WTC11 (cell line): ENCODE measurements around the gene TACC2. TPM values are rescaled to one million over a fixed set of nuclear protein-coding genes. Genes with fewer than 3 reads are reported as not detected.

ENCODE experiments used
- ATAC-seq: fragments of 200-7000 bp; cut with Tn5 transposase; 2 replicates; pipeline ENCODE4 v1.10.0; 2021; ENCODE audit warnings: mild to moderate bottlenecking, moderate library complexity
- CTCF ChIA-PET: fragments of 300-600 bp; sonication (Branson Sonifier 250); formaldehyde crosslinking; loops from one replicate; lab custom pipeline; 2021; ENCODE audit warnings: antibody characterized with exemption; lab: Charles Lee
- POLR2A ChIA-PET: fragments of 350-600 bp; sonication (Branson Sonifier 250); formaldehyde crosslinking; loops from one replicate; lab custom pipeline; 2021; ENCODE audit warnings: antibody characterized with exemption; lab: Charles Lee
- DNase-seq: peaks from one replicate; pipeline ENCODE4 v3.0.0; 2021; ENCODE audit warnings: low spot score
- H3K27ac Mint-ChIP-seq: 2 replicates; pipeline ENCODE4 v1.8.0; 2021; ENCODE audit warnings: mixed read lengths
- H3K27me3 Mint-ChIP-seq: 2 replicates; pipeline ENCODE4 v1.8.0; 2021; ENCODE audit warnings: low read depth, mild to moderate bottlenecking, moderate library complexity, mixed read lengths
- H3K36me3 Mint-ChIP-seq: 2 replicates; pipeline ENCODE4 v1.8.0; 2021; ENCODE audit warnings: mixed read lengths
- H3K4me1 Mint-ChIP-seq: 2 replicates; pipeline ENCODE4 v1.8.0; 2022; ENCODE audit warnings: mixed read lengths
- H3K4me3 Mint-ChIP-seq: 2 replicates; pipeline ENCODE4 v1.8.0; 2021; ENCODE audit warnings: mild to moderate bottlenecking, moderate library complexity, mixed read lengths
- H3K9me3 Mint-ChIP-seq: 2 replicates; pipeline ENCODE4 v1.8.0; 2021; ENCODE audit warnings: mixed read lengths
- ATF1 ChIP-seq: sonication (generic); formaldehyde crosslinking; IDR thresholded peaks from 2 replicates; pipeline ENCODE4 v1.8.1; 2023; ENCODE audit warnings: mild to moderate bottlenecking, moderate library complexity, missing genetic modification reagents
- CBFB ChIP-seq: sonication (generic); formaldehyde crosslinking; IDR thresholded peaks from 2 replicates; pipeline ENCODE4 v1.8.1; 2022; ENCODE audit warnings: mild to moderate bottlenecking, low read depth, missing genetic modification reagents
- CREM ChIP-seq: sonication (generic); formaldehyde crosslinking; IDR thresholded peaks from 2 replicates; pipeline ENCODE4 v1.8.1; 2022; ENCODE audit warnings: mild to moderate bottlenecking, missing genetic modification reagents, moderate library complexity
- ELF4 ChIP-seq: sonication (generic); formaldehyde crosslinking; IDR thresholded peaks from 2 replicates; pipeline ENCODE4 v1.8.1; 2022; ENCODE audit warnings: low read depth, mild to moderate bottlenecking, moderate library complexity, missing genetic modification reagents
- GTF2I ChIP-seq: fragments of 250-450 bp; sonication (Bioruptor Pico); conservative IDR thresholded peaks from 2 replicates; pipeline ENCODE4 v1.4.0; 2021; ENCODE audit warnings: mild to moderate bottlenecking
- NFATC4 ChIP-seq: fragments of 250-450 bp; sonication (Bioruptor Pico); IDR thresholded peaks from 2 replicates; pipeline ENCODE4 v1.9.0; 2021; ENCODE audit warnings: mild to moderate bottlenecking
- RORB ChIP-seq: fragments of 250-450 bp; sonication (Bioruptor Pico); IDR thresholded peaks from 2 replicates; pipeline ENCODE4 v1.9.0; 2021; ENCODE audit warnings: mild to moderate bottlenecking
- SMAD3 ChIP-seq: sonication (generic); formaldehyde crosslinking; IDR thresholded peaks from 2 replicates; pipeline ENCODE4 v1.8.0; 2022; ENCODE audit warnings: missing genetic modification reagents, mild to moderate bottlenecking, borderline replicate concordance
- TCF7 ChIP-seq: sonication (generic); formaldehyde crosslinking; IDR thresholded peaks from 2 replicates; pipeline ENCODE4 v1.8.0; 2022; ENCODE audit warnings: mild to moderate bottlenecking, low read depth, missing genetic modification reagents, moderate library complexity
- total RNA-seq: library from RNA; stranded (reverse); gene quantifications from 3 replicates; pipeline ENCODE4 v1.2.3, GENCODE V29; 2021
- TF ChIP-seq, protein P1 (sequence below): sonication (generic); formaldehyde crosslinking; IDR thresholded peaks from 2 replicates; pipeline ENCODE4 v1.8.0; 2022; ENCODE audit warnings: missing genetic modification reagents
- TF ChIP-seq, protein P2 (sequence below): fragments of 250-450 bp; sonication (Bioruptor Pico); IDR thresholded peaks from 2 replicates; pipeline ENCODE4 v2.1.2; 2022; ENCODE audit warnings: mild to moderate bottlenecking, moderate library complexity
- TF ChIP-seq, protein P3 (sequence below): sonication (generic); formaldehyde crosslinking; IDR thresholded peaks from 2 replicates; pipeline ENCODE4 v1.8.0; 2023; ENCODE audit warnings: missing genetic modification reagents, mild to moderate bottlenecking, borderline replicate concordance

The TACC2 gene
- total RNA-seq, 1 experiment from 2014 or later, result 28.9 TPM

DNA sequence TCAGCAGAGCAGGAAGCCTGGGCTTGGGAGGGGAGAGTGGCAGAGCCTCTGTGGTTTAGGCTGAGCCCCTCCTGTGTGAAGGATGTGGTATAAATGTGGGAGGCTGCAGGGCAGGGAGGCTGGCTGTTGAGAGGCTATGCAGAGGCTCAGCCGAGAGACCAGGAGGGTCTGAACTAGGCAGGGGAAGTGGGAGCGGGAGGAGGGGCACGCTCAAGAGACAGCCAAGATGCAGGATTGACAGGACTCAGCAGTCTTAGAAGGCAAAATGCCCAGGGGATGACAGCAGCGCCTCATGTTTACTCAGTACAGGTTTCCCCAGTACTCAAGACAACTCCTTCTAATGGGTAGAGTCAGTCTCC is 306.5 kb downstream of the TACC2 start:
- CTCF ChIA-PET, result interaction anchor here (1.1 kb wide), 1 partner anchor 16 kb away, joined by 5 read pairs; no protein-coding TSS in a partner anchor
- peaks cover 3% of the 10 kb centered on the region; the same call in 1 of the 2 replicates for H3K9me3 Mint-ChIP-seq
- DNase-seq (no peak), ATAC-seq (no peak)
- POLR2A ChIA-PET, result no interaction called here
- no peaks in the 10 kb centered on the region for H3K36me3 Mint-ChIP-seq
- H3K4me3 Mint-ChIP-seq, result no peak overlapping the region
- TF ChIP-seq NFATC4 (no peak), ELF4 (CRISPR knock-in tag) (no peak), RORB (CRISPR knock-in tag) (no peak), SMAD3 (CRISPR knock-in tag) (no peak), ATF1 (CRISPR knock-in tag) (no peak), CREM (CRISPR knock-in tag) (no peak)
- TF ChIP-seq, protein P1, sequence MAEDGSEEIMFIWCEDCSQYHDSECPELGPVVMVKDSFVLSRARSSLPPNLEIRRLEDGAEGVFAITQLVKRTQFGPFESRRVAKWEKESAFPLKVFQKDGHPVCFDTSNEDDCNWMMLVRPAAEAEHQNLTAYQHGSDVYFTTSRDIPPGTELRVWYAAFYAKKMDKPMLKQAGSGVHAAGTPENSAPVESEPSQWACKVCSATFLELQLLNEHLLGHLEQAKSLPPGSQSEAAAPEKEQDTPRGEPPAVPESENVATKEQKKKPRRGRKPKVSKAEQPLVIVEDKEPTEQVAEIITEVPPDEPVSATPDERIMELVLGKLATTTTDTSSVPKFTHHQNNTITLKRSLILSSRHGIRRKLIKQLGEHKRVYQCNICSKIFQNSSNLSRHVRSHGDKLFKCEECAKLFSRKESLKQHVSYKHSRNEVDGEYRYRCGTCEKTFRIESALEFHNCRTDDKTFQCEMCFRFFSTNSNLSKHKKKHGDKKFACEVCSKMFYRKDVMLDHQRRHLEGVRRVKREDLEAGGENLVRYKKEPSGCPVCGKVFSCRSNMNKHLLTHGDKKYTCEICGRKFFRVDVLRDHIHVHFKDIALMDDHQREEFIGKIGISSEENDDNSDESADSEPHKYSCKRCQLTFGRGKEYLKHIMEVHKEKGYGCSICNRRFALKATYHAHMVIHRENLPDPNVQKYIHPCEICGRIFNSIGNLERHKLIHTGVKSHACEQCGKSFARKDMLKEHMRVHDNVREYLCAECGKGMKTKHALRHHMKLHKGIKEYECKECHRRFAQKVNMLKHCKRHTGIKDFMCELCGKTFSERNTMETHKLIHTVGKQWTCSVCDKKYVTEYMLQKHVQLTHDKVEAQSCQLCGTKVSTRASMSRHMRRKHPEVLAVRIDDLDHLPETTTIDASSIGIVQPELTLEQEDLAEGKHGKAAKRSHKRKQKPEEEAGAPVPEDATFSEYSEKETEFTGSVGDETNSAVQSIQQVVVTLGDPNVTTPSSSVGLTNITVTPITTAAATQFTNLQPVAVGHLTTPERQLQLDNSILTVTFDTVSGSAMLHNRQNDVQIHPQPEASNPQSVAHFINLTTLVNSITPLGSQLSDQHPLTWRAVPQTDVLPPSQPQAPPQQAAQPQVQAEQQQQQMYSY (CRISPR knock-in tag), result no peak
- TF ChIP-seq, protein P2, sequence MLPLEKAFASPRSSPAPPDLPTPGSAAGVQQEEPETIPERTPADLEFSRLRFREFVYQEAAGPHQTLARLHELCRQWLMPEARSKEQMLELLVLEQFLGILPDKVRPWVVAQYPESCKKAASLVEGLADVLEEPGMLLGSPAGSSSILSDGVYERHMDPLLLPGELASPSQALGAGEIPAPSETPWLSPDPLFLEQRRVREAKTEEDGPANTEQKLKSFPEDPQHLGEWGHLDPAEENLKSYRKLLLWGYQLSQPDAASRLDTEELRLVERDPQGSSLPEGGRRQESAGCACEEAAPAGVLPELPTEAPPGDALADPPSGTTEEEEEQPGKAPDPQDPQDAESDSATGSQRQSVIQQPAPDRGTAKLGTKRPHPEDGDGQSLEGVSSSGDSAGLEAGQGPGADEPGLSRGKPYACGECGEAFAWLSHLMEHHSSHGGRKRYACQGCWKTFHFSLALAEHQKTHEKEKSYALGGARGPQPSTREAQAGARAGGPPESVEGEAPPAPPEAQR, result no peak
- TF ChIP-seq, protein P3, sequence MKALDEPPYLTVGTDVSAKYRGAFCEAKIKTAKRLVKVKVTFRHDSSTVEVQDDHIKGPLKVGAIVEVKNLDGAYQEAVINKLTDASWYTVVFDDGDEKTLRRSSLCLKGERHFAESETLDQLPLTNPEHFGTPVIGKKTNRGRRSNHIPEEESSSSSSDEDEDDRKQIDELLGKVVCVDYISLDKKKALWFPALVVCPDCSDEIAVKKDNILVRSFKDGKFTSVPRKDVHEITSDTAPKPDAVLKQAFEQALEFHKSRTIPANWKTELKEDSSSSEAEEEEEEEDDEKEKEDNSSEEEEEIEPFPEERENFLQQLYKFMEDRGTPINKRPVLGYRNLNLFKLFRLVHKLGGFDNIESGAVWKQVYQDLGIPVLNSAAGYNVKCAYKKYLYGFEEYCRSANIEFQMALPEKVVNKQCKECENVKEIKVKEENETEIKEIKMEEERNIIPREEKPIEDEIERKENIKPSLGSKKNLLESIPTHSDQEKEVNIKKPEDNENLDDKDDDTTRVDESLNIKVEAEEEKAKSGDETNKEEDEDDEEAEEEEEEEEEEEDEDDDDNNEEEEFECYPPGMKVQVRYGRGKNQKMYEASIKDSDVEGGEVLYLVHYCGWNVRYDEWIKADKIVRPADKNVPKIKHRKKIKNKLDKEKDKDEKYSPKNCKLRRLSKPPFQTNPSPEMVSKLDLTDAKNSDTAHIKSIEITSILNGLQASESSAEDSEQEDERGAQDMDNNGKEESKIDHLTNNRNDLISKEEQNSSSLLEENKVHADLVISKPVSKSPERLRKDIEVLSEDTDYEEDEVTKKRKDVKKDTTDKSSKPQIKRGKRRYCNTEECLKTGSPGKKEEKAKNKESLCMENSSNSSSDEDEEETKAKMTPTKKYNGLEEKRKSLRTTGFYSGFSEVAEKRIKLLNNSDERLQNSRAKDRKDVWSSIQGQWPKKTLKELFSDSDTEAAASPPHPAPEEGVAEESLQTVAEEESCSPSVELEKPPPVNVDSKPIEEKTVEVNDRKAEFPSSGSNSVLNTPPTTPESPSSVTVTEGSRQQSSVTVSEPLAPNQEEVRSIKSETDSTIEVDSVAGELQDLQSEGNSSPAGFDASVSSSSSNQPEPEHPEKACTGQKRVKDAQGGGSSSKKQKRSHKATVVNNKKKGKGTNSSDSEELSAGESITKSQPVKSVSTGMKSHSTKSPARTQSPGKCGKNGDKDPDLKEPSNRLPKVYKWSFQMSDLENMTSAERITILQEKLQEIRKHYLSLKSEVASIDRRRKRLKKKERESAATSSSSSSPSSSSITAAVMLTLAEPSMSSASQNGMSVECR (CRISPR knock-in tag), result no peak
- no peaks in the 10 kb centered on the region for H3K27me3 Mint-ChIP-seq
- no peak overlapping the region for H3K27ac Mint-ChIP-seq
- peaks cover 11% of the 10 kb centered on the region for H3K4me1 Mint-ChIP-seq

- ChIA-PET POLR2A (no interaction called here), CTCF (interaction anchor here (0.5 to 3.9 kb wide), 3 partner anchors 17 to 269 kb away, joined by 3 to 58 read pairs (median 31); no protein-coding TSS in a partner anchor)
- no peaks in the 10 kb centered on the region for H3K27me3 Mint-ChIP-seq
- peaks cover 11% of the 10 kb centered on the region for H3K4me1 Mint-ChIP-seq
- no peak overlapping the region for H3K27ac Mint-ChIP-seq
- ATAC-seq, result no peak
- H3K9me3 Mint-ChIP-seq, result peaks cover 3% of the 10 kb centered on the region; the same call in 1 of the 2 replicates
- no peak for DNase-seq
- H3K36me3 Mint-ChIP-seq, result no peaks in the 10 kb centered on the region
- TF ChIP-seq GTF2I (peak; percentile 59; the same call in 1 of the 2 replicates), CBFB (no peak)
- no peak overlapping the region for H3K4me3 Mint-ChIP-seq
Measured at GRCh38 chr10:122296363-122297120, 307.6 kb downstream of the TACC2 start.

GRCh38 chr10:122297583-122297982 is 308.6 kb downstream of the TACC2 start:
- no peak for DNase-seq
- H3K36me3 Mint-ChIP-seq, result no peaks in the 10 kb centered on the region
- ATAC-seq, result no peak
- CTCF ChIA-PET, result interaction anchor here (0.5 to 3.9 kb wide), 7 partner anchors 18 to 1703 kb away, joined by 3 to 86 read pairs (median 16); no protein-coding TSS in a partner anchor
- peaks cover 11% of the 10 kb centered on the region for H3K4me1 Mint-ChIP-seq
- H3K4me3 Mint-ChIP-seq, result no peak overlapping the region
- no peak for TF ChIP-seq TCF7 (CRISPR knock-in tag)
- H3K27ac Mint-ChIP-seq, result no peak overlapping the region
- POLR2A ChIA-PET, result interaction anchor here (0.8 kb wide), 1 partner anchor 138 kb away, joined by 3 read pairs; no protein-coding TSS in a partner anchor
- no peaks in the 10 kb centered on the region for H3K27me3 Mint-ChIP-seq
- peaks cover 3% of the 10 kb centered on the region; the same call in 1 of the 2 replicates for H3K9me3 Mint-ChIP-seq
